HepG2 (cell line): ENCODE data around the gene BMF. TPM values are rescaled to one million over a fixed set of nuclear protein-coding genes. Genes with fewer than 3 reads are reported as not detected.

Experiments
- CBX2 ChIP-seq, 2 experiments: fragments of 200-600 bp in 1 of 2; sonication (generic); formaldehyde crosslinking in 1 of 2; IDR thresholded peaks; 2 replicates each; pipeline versions ENCODE4 v1.7.0 to v1.8.1; 2018 to 2022; ENCODE audit warnings: low read depth in 2 of 2, low read length in 1 of 2, mild to moderate bottlenecking in 1 of 2, missing genetic modification reagents in 1 of 2
- HMG20A ChIP-seq: IDR thresholded peaks from 2 replicates; pipeline ENCODE4 v1.6.1; 2016; ENCODE audit warnings: borderline replicate concordance
- MAZ ChIP-seq, 2 experiments: sonication (generic) in 1 of 2; formaldehyde crosslinking in 1 of 2; IDR thresholded peaks; 2 replicates each; pipeline versions ENCODE4 v1.5.0 to v1.6.1; 2012 to 2020; ENCODE audit warnings: low read depth in 2 of 2, mild to moderate bottlenecking in 2 of 2, borderline replicate concordance in 1 of 2, improper control_type of control experiment in 1 of 2, low read length in 1 of 2, missing genetic modification reagents in 1 of 2, moderate library complexity in 1 of 2
- THAP11 ChIP-seq: IDR thresholded peaks from 2 replicates; pipeline ENCODE4 v1.6.1; 2016; ENCODE audit warnings: missing biosample characterization, missing genetic modification reagents
- ZNF124 ChIP-seq: sonication (generic); formaldehyde crosslinking; IDR thresholded peaks from 2 replicates; pipeline ENCODE4 v1.4.0; 2020; ENCODE audit warnings: missing genetic modification reagents
- ZNF205 ChIP-seq: IDR thresholded peaks from 2 replicates; pipeline ENCODE4 v1.6.1; 2018; ENCODE audit warnings: missing biosample characterization, missing genetic modification reagents
- ZNF232 ChIP-seq: sonication (generic); formaldehyde crosslinking; IDR thresholded peaks from 2 replicates; pipeline ENCODE4 v1.4.0; 2020; ENCODE audit warnings: missing genetic modification reagents, borderline replicate concordance
- ZNF292 ChIP-seq: sonication (generic); formaldehyde crosslinking; IDR thresholded peaks from 2 replicates; pipeline ENCODE4 v1.8.1; 2022; ENCODE audit warnings: mild to moderate bottlenecking, low read depth, missing genetic modification reagents, borderline replicate concordance
- ZNF451 ChIP-seq: sonication (generic); formaldehyde crosslinking; IDR thresholded peaks from 2 replicates; pipeline ENCODE4 v1.5.0; 2020; ENCODE audit warnings: mild to moderate bottlenecking, missing genetic modification reagents
- ZSCAN29 ChIP-seq: sonication (generic); formaldehyde crosslinking; conservative IDR thresholded peaks from 2 replicates; pipeline ENCODE4 v1.4.0; 2020; ENCODE audit warnings: mild to moderate bottlenecking, missing genetic modification reagents
- polyA plus RNA-seq, 8 experiments: library from polyadenylated mRNA; depleted of rRNA in 3 of 8; stranded (reverse) in 7 of 8; unstranded in 1 of 8; fragments of >200 nt; fragmentation: Illumina TruSeq in 4 of 8; extraction: Trizol in 4 of 8; gene quantifications; 2 replicates each; pipeline versions ENCODE4 v1.2.1 to v1.2.3, GENCODE V29; 2011 to 2016; ENCODE audit warnings: low read depth in 4 of 8, missing spikeins in 1 of 8, mixed read lengths in 1 of 8; ENCODE audit not compliant: insufficient read depth in 1 of 8
- total RNA-seq, 5 experiments: library from RNA; depleted of rRNA; stranded (reverse); fragments of >200 nt; fragmentation: Illumina TruSeq; extraction: Trizol; gene quantifications; 2 replicates each; pipeline ENCODE4 v1.2.3, GENCODE V29; 2016; ENCODE audit warnings: low read depth in 1 of 5
- TF ChIP-seq, protein P1 (sequence below): sonication (generic); formaldehyde crosslinking; IDR thresholded peaks from 2 replicates; pipeline ENCODE4 v1.4.0; 2020; ENCODE audit warnings: mild to moderate bottlenecking, missing genetic modification reagents
- TF ChIP-seq, protein P2 (sequence below): sonication (generic); formaldehyde crosslinking; IDR thresholded peaks from 2 replicates; pipeline ENCODE4 v1.8.0; 2022; ENCODE audit warnings: missing genetic modification reagents, mild to moderate bottlenecking, moderate library complexity, borderline replicate concordance
- TF ChIP-seq, protein P3 (sequence below): sonication (generic); formaldehyde crosslinking; IDR thresholded peaks from 2 replicates; pipeline ENCODE4 v1.9.0; 2022; ENCODE audit warnings: missing genetic modification reagents, mild to moderate bottlenecking, borderline replicate concordance
- TF ChIP-seq, protein P4 (sequence below): sonication (generic); formaldehyde crosslinking; IDR thresholded peaks from 2 replicates; pipeline ENCODE4 v1.8.1; 2022; ENCODE audit warnings: mild to moderate bottlenecking, missing genetic modification reagents
- TF ChIP-seq, protein P5 (sequence below): sonication (generic); formaldehyde crosslinking; IDR thresholded peaks from 2 replicates; pipeline ENCODE4 v1.4.0; 2020; ENCODE audit warnings: missing genetic modification reagents

BMF gene
- total and polyA plus RNA-seq, 2 of the 13 experiments (the other 11 are each of a cell fraction or from before 2014, with no cell fraction given) = 8.7 to 15.9 TPM

DNA sequence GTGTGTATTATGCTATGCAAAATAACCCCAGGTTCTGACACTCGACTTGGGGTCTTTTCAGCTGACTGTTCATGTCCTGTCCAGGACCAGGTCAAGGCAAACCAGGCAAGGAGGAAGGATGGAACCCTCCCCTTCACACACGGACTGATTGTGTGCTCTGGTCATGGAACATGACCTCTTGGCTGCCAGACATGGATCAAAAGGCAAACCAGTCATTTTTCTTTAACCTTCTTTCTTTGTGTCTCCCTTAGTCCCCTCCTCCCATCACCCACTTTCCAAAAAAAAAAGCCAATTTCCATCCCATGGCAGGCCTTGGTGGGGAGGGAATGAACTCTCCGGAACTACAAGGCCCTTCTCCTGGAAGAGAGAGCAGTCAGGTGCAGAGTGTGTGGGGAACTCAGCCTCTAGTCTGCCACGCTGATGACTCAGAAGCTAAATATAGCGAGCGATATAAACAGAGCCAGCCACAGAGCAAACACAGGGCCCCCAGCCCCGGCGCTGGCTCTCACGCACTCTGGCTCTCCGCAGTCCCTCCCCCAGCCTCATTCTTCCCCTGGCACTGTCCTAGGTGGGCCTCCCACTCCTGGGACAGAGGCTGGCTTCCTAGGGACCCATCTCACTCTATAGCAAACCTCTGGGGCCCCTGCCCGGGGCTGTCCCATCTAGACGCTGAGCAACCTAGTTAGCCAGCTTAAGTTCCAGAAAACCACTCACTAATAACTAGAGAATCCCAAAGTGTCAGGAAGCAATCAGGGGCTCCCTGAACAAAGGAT is 10.0 kb downstream of the BMF start (continued):
- TF ChIP-seq, protein P1, sequence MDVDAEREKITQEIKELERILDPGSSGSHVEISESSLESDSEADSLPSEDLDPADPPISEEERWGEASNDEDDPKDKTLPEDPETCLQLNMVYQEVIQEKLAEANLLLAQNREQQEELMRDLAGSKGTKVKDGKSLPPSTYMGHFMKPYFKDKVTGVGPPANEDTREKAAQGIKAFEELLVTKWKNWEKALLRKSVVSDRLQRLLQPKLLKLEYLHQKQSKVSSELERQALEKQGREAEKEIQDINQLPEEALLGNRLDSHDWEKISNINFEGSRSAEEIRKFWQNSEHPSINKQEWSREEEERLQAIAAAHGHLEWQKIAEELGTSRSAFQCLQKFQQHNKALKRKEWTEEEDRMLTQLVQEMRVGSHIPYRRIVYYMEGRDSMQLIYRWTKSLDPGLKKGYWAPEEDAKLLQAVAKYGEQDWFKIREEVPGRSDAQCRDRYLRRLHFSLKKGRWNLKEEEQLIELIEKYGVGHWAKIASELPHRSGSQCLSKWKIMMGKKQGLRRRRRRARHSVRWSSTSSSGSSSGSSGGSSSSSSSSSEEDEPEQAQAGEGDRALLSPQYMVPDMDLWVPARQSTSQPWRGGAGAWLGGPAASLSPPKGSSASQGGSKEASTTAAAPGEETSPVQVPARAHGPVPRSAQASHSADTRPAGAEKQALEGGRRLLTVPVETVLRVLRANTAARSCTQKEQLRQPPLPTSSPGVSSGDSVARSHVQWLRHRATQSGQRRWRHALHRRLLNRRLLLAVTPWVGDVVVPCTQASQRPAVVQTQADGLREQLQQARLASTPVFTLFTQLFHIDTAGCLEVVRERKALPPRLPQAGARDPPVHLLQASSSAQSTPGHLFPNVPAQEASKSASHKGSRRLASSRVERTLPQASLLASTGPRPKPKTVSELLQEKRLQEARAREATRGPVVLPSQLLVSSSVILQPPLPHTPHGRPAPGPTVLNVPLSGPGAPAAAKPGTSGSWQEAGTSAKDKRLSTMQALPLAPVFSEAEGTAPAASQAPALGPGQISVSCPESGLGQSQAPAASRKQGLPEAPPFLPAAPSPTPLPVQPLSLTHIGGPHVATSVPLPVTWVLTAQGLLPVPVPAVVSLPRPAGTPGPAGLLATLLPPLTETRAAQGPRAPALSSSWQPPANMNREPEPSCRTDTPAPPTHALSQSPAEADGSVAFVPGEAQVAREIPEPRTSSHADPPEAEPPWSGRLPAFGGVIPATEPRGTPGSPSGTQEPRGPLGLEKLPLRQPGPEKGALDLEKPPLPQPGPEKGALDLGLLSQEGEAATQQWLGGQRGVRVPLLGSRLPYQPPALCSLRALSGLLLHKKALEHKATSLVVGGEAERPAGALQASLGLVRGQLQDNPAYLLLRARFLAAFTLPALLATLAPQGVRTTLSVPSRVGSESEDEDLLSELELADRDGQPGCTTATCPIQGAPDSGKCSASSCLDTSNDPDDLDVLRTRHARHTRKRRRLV (CRISPR knock-in tag) = 0 out of 2 replicates have a peak, but pooled peaks have one; percentile 34
- TF ChIP-seq ZNF124 (CRISPR knock-in tag) (peak; percentile 87), ZNF292 (CRISPR knock-in tag) (peak; percentile 93; the same call in 1 of the 2 replicates), MAZ (IDR thresholded peaks at IDR 0.05; ENCODE audit: borderline replicate concordance, low read depth, low read length) (peak; percentile 83), MAZ (CRISPR knock-in tag; IDR thresholded peaks at IDR 0.05; ENCODE audit: low read depth) (no peak), THAP11 (CRISPR knock-in tag) (peak; percentile 76), ZSCAN29 (CRISPR knock-in tag) (peak; percentile 60; the same call in 1 of the 2 replicates), ZNF205 (CRISPR knock-in tag) (peak; percentile 91; the same call in 1 of the 2 replicates), ZNF232 (CRISPR knock-in tag) (peak; percentile 35; the same call in 1 of the 2 replicates), ZNF451 (CRISPR knock-in tag) (peak; percentile 73; the same call in 1 of the 2 replicates), CBX2 (IDR thresholded peaks at IDR 0.05; ENCODE audit: low read depth, low read length) (no peak), CBX2 (CRISPR knock-in tag; IDR thresholded peaks at IDR 0.05; ENCODE audit: low read depth) (no peak), HMG20A (CRISPR knock-in tag) (peak; percentile 95)
- TF ChIP-seq, protein P2, sequence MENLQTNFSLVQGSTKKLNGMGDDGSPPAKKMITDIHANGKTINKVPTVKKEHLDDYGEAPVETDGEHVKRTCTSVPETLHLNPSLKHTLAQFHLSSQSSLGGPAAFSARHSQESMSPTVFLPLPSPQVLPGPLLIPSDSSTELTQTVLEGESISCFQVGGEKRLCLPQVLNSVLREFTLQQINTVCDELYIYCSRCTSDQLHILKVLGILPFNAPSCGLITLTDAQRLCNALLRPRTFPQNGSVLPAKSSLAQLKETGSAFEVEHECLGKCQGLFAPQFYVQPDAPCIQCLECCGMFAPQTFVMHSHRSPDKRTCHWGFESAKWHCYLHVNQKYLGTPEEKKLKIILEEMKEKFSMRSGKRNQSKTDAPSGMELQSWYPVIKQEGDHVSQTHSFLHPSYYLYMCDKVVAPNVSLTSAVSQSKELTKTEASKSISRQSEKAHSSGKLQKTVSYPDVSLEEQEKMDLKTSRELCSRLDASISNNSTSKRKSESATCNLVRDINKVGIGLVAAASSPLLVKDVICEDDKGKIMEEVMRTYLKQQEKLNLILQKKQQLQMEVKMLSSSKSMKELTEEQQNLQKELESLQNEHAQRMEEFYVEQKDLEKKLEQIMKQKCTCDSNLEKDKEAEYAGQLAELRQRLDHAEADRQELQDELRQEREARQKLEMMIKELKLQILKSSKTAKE (CRISPR knock-in tag) = peak; percentile 99
- TF ChIP-seq, protein P3, sequence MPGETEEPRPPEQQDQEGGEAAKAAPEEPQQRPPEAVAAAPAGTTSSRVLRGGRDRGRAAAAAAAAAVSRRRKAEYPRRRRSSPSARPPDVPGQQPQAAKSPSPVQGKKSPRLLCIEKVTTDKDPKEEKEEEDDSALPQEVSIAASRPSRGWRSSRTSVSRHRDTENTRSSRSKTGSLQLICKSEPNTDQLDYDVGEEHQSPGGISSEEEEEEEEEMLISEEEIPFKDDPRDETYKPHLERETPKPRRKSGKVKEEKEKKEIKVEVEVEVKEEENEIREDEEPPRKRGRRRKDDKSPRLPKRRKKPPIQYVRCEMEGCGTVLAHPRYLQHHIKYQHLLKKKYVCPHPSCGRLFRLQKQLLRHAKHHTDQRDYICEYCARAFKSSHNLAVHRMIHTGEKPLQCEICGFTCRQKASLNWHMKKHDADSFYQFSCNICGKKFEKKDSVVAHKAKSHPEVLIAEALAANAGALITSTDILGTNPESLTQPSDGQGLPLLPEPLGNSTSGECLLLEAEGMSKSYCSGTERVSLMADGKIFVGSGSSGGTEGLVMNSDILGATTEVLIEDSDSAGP (CRISPR knock-in tag) = peak; percentile 66
- TF ChIP-seq, protein P4, sequence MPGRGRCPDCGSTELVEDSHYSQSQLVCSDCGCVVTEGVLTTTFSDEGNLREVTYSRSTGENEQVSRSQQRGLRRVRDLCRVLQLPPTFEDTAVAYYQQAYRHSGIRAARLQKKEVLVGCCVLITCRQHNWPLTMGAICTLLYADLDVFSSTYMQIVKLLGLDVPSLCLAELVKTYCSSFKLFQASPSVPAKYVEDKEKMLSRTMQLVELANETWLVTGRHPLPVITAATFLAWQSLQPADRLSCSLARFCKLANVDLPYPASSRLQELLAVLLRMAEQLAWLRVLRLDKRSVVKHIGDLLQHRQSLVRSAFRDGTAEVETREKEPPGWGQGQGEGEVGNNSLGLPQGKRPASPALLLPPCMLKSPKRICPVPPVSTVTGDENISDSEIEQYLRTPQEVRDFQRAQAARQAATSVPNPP = no peak
- TF ChIP-seq, protein P5, sequence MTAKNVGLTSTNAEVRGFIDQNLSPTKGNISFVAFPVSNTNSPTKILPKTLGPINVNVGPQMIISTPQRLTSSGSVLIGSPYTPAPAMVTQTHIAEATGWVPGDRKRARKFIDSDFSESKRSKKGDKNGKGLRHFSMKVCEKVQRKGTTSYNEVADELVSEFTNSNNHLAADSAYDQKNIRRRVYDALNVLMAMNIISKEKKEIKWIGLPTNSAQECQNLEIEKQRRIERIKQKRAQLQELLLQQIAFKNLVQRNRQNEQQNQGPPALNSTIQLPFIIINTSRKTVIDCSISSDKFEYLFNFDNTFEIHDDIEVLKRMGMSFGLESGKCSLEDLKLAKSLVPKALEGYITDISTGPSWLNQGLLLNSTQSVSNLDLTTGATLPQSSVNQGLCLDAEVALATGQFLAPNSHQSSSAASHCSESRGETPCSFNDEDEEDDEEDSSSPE (CRISPR knock-in tag) = peak; percentile 52; the same call in 1 of the 2 replicates
